ENCODE measurements around the gene CEP295NL.

DNA sequence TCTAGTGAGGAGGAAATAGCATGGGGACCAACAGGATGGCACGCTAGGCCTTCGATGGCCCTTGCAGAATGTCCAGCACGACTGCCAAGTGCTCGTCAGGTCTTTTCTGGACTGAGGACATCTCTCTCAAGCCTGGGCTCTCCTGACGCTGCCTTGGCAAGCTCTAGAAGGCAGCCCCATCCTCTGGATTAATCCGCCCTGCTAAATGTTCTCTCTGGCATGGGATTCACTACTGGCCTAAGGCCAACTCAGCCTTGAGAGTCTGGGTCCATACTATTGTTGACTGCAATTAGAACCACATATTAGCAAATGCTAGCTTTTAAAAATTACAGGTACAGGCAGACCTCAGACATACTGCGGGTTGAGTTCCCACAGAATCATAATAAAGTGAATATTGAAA is 2.5 kb upstream of the CEP295NL start:
- TF ChIP-seq, protein P1, sequence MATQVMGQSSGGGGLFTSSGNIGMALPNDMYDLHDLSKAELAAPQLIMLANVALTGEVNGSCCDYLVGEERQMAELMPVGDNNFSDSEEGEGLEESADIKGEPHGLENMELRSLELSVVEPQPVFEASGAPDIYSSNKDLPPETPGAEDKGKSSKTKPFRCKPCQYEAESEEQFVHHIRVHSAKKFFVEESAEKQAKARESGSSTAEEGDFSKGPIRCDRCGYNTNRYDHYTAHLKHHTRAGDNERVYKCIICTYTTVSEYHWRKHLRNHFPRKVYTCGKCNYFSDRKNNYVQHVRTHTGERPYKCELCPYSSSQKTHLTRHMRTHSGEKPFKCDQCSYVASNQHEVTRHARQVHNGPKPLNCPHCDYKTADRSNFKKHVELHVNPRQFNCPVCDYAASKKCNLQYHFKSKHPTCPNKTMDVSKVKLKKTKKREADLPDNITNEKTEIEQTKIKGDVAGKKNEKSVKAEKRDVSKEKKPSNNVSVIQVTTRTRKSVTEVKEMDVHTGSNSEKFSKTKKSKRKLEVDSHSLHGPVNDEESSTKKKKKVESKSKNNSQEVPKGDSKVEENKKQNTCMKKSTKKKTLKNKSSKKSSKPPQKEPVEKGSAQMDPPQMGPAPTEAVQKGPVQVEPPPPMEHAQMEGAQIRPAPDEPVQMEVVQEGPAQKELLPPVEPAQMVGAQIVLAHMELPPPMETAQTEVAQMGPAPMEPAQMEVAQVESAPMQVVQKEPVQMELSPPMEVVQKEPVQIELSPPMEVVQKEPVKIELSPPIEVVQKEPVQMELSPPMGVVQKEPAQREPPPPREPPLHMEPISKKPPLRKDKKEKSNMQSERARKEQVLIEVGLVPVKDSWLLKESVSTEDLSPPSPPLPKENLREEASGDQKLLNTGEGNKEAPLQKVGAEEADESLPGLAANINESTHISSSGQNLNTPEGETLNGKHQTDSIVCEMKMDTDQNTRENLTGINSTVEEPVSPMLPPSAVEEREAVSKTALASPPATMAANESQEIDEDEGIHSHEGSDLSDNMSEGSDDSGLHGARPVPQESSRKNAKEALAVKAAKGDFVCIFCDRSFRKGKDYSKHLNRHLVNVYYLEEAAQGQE (IDR thresholded peaks at IDR 0.05; ENCODE audit: insufficient read depth in 1 of 2, low read depth in 2 of 2, low read length in 1 of 2): no peak
- TF ChIP-seq, protein P2, sequence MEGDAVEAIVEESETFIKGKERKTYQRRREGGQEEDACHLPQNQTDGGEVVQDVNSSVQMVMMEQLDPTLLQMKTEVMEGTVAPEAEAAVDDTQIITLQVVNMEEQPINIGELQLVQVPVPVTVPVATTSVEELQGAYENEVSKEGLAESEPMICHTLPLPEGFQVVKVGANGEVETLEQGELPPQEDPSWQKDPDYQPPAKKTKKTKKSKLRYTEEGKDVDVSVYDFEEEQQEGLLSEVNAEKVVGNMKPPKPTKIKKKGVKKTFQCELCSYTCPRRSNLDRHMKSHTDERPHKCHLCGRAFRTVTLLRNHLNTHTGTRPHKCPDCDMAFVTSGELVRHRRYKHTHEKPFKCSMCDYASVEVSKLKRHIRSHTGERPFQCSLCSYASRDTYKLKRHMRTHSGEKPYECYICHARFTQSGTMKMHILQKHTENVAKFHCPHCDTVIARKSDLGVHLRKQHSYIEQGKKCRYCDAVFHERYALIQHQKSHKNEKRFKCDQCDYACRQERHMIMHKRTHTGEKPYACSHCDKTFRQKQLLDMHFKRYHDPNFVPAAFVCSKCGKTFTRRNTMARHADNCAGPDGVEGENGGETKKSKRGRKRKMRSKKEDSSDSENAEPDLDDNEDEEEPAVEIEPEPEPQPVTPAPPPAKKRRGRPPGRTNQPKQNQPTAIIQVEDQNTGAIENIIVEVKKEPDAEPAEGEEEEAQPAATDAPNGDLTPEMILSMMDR (IDR thresholded peaks at IDR 0.05): no peak
- TF ChIP-seq TCF7L2 (IDR thresholded peaks at IDR 0.05; ENCODE audit: low read depth, low read length) (no peak), SIN3A (IDR thresholded peaks at IDR 0.05; ENCODE audit: borderline replicate concordance, insufficient read depth, low read depth, low read length) (no peak)

All from Panc1 (cell line).